C4-2B (cell line): ENCODE measurements around the gene C1QC.

Source experiments
- H3K27ac ChIP-seq: fragments of 450-650 bp; 2 replicates; pipeline ENCODE4 v1.5.1; 2017
- CTCF ChIP-seq: fragments of 450-650 bp; conservative IDR thresholded peaks from 2 replicates; pipeline ENCODE4 v1.5.1; 2017; ENCODE audit warnings: mild to moderate bottlenecking
- ZFX ChIP-seq: fragments of 450-650 bp; IDR thresholded peaks from 2 replicates; pipeline ENCODE4 v1.6.1; 2017

The C1QC gene

GRCh38 chr1:22683547-22683946 is 40.1 kb downstream of the C1QC start:
- TF ChIP-seq ZFX (no peak), CTCF (no peak)
- no peak overlapping the region for H3K27ac ChIP-seq

DNA sequence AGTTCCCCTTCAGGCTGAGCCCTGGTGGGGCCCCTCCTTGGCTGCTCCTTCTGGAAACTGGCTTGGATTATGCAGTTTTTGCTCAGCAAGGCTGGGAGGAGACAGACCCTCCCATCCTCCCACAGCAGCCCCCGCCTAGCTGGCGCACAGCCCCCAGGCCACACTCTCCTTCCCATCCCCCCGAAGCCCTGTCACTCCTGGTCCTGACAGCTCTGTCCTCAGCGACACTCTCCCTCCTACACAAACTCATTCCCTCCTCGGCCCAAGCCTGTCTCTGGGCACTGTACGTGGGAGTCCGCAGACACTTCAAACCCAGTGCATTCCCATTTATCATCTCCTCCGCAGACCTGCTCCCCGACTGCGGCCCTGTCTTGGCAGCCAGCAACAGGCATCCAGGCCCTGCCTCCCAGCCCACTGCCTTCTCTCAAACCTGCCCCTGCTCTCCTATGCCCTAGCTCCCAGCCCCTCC is 42.2 kb downstream of the C1QC start:
- TF ChIP-seq ZFX (no peak), CTCF (no peak)
- no peak overlapping the region for H3K27ac ChIP-seq

GRCh38 chr1:22687191-22687590 is 43.8 kb downstream of the C1QC start:
- no peak overlapping the region for H3K27ac ChIP-seq
- no peak for TF ChIP-seq ZFX
- TF ChIP-seq CTCF = no peak

DNA sequence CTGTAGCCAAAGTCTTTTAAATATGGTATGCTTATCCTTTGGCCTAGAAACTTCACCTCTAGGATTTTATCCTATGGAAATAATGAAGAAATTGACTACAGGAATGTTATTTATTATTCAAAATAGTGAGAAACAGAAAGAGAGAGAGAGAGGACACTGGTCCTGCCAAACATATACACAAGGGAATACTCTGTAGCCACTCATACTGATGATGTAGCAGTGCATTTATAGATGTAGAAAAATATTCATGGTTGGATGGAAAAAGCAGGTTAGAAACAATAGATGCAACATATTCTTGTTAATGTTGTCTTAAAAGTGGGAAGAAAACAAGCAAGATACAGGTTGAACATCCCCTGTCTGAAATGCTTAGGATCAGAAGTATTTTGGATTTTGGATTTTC is 45.0 kb downstream of the C1QC start:
- no peak overlapping the region for H3K27ac ChIP-seq
- TF ChIP-seq ZFX = no peak
- TF ChIP-seq CTCF = no peak

DNA sequence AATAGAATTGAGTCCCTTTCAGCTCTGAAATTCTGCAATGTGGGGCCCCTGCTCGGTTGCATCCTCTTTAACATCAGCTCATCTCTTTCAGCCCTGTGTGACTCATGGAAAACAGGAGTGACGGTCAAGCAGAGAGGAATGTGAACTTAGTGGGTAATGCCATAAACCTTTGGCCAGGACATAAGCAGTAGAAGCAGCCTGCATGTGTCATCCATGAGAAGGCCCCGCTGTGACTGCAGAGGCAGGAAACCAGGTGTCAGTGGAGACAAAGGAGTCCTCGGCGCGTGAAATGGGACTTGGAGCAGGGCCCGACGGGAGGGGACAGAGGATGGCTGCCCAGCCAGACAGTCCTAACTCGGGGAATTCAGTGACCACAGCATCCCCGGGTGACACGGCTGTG is 46.1 kb downstream of the C1QC start:
- no peak for TF ChIP-seq ZFX
- TF ChIP-seq CTCF = no peak
- no peak overlapping the region for H3K27ac ChIP-seq

DNA sequence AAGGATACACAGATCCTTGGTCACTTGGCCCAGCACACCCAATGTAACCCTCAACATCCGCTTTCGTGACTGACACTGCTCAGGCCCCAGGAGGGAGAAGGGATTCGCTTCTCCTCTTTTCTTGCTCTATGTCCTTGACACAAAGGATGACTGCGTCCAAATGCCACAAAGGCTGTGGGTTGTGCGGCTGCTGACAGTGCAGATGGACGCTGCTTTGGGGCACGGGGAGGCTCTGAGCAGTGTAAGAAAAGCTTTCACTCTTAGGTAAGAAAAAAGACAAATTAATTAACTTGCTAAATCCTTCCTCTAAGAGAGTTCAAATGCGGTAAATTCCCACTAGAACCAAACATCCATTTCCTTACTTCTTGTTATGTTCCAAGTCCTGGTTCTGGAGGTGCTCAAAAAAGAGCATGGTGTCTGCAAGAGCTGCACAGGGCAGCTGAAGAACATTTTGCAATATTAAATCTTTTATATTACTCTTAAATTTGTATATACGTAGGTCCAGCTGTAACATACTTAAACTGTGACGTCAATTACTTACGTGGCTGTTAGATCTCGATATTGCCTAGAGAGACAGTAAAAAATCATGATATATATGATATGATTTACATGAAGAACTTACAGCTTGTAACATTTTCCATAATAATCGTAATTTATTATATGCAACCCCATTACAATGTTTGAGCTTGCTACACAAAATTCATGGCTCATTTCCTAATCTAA is 47.8 kb downstream of the C1QC start:
- H3K27ac ChIP-seq = no peak overlapping the region
- TF ChIP-seq CTCF (no peak), ZFX (no peak)

- no peak overlapping the region for H3K27ac ChIP-seq
Measured at GRCh38 chr1:22694172-22694571, 50.7 kb downstream of the C1QC start.

More at GRCh38 chr1:22694172-22694571, 50.7 kb downstream of the C1QC start:
- TF ChIP-seq ZFX = no peak
- no peak for TF ChIP-seq CTCF
